Hematopoietic multipotent progenitor cell treated with erythropoietin and hydrocortisone succinate and interleukin-3 and kit ligand, for 15 days (in vitro differentiated cells): Measurements from ENCODE around the gene FREM2.

Experiments used
- DNase-seq: peaks from one replicate; pipeline ENCODE4 v3.0.0-alpha.2; 2015; ENCODE audit warnings: low spot score

FREM2 gene

DNA sequence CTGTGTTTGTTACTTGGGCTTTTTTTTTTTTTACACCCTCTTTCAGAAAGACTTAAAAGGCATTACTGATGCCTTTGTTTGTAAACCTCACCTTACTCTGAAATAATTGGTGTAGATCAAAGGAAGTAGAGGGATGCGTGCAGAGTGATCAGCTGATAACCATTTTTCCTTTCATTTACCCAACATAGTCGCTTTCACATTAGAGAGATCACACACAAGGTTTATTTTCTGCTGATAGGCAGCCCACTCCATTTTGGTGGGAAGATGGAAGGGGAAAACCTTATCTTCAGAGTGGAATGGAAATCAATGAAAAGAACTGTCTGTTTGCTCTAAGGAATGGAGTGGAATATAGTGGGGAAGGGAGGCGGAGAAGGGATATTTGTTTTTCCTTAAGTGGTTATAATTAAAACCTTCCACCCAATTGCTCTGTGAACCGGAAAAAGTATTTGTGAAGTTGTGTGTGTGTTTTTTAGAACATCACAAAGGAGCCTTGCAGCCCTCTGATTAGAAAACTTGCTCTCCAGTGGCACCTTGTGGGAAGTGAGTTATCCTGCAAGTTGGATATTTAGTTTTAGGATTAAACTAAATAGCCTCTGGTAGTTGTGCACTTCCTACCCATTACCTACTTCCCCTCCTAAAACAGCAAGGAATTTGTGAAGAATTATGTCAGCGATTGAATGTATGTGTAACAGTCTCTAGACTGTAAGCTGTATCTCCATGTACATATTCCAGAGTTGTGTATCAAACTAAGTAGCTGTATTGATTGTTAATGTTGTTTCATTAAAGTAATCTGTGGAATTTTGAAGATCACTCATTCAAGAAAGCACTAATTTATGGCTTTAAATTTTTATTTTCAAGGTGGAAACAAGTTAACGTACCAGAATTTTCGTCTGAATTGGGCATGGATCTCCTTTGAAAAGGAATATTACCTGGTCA lies 76.8 kb downstream of the FREM2 start:
- DNase-seq: no peak

DNA sequence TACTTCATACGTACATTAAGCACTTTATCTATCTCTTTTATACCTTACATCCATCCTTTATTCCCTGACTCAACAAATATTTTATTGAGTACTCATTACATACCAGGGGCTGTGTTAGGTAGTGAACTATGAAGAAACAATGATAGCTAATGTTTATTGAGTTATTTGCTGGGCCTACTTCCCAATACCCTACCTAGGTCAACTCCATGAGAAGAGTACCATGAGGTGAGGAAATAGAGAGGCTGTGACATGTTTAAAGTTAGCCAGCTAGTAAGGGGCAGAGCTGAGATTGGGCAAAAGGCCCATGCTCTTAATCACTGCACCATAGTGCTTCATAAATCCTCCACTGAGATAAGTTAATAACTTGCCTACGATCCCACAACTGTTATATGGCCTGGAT lies 79.9 kb downstream of the FREM2 start:
- DNase-seq: no peak

DNA sequence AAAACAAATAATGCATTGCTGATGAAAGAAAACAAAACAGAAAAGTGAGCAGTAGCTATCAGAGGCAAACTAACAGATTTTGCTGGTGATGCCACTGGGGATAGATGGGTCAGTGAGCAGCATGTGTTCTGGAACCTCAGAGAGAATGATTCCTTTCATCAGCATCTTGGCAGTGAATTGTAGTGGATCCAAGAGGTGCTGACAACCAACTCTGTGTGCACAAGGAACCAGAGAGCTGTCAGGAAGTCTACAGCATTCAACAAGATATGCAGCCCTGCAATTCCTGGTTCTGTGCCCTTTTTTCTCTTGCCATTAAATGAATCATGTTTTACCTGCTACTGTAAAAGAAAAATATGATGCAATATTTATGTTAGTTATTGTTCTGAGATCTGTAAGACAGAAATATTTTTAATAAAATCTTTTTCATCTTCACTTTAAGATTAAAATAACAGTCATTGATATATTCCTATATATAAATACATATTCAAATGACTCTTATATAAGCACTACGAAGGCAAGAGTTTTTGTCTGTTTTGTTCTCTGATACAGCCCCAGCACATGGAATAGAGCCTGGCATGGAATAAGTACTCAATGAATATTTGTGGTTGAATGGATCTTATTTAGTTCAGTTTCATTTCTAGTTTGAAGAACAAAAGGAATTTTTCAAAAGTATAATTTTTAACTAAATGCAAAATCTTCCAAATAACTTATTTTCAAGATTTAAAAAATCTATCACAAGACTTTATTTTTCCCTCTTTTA lies 80.8 kb downstream of the FREM2 start:
- DNase-seq: no peak

DNA sequence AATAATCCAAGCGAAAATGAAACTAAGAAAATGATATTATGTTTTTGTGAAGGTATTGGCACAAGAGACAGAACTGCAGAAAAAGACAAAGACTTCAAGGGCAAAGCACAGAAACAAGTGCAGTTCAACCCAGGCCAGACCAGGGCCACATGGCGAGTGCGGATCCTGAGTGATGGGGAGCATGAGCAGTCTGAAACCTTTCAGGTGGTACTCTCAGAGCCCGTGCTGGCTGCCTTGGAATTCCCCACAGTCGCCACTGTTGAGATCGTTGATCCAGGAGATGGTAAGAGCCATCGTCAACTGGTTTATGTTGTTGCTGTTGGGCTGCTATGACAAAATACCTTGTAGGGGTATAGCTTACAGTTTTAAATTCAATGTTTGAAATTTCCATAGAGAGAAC lies 82.6 kb downstream of the FREM2 start:
- DNase-seq: no peak

DNA sequence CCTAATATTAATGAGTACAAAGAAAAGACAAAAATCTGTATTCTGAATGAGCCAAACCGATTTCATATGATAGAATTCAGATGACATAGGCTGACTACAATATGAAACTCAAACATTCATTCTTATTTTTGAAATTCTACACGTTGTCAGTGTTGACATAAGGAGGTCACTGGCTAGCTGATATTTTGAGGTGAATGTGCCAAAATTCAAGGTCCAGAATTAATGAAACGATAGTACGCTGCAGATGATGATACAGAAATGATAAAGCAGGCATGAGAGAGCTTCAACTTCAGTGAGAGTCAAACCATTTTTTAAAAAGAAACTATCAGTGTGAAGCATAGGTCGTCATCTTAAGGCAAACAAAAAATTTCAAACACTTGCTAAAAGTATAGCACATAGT lies 88.2 kb downstream of the FREM2 start:
- no peak for DNase-seq

DNA sequence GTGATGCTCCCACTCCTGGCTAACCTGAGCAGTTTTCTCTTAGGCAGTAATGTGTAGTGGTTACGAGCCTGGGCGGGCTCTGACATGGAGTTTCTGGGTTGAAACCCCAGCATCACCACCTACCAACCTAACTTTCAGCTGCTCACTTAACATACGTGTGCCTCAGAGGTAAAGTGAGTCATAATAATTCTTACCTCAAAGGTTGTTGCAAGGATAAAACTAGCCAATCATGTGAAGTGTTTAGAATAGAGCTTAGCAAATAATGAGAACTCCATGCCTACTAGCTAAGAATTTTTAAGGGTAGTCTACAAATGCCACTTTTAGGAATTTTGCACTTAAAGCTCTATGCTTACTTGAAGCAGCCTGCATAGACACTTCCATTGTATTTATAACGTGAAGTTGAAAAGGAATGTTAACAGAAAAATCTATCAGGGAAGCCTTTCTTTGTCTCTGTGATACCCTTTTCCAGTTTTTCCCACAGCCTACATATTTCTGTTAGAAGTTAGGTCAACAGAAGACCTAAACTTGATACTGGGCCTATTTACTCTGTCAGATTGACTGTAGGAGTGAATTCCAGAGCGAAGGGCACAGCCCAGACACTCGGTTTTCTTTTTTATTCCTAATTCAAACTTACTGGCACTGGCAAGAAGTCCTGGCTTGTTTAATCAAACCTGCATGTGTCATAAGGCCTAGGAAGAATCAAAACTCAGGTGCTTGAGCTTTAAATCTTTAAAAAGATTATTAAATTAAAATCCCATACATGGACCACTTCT lies 90.7 kb downstream of the FREM2 start:
- DNase-seq: no peak

DNA sequence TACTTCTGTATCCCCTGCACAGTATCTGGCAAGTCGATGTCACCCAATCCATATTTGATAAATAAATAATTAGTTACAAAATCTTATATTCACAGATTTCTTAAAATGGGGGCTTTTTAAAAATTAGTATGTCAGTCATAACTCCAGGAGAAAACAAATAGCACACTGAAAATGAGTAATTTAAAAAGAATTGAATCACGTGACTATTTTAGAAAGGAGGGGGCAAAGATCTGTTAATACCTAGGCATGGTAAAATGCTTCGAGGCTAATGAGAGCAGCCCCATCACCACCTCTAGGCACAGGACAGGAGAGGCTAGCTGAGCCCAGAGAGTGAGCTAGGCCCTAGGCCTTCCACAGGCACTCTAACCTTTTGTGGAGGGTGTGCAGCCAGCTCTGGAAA lies 94.7 kb downstream of the FREM2 start:
- DNase-seq: no peak

DNA sequence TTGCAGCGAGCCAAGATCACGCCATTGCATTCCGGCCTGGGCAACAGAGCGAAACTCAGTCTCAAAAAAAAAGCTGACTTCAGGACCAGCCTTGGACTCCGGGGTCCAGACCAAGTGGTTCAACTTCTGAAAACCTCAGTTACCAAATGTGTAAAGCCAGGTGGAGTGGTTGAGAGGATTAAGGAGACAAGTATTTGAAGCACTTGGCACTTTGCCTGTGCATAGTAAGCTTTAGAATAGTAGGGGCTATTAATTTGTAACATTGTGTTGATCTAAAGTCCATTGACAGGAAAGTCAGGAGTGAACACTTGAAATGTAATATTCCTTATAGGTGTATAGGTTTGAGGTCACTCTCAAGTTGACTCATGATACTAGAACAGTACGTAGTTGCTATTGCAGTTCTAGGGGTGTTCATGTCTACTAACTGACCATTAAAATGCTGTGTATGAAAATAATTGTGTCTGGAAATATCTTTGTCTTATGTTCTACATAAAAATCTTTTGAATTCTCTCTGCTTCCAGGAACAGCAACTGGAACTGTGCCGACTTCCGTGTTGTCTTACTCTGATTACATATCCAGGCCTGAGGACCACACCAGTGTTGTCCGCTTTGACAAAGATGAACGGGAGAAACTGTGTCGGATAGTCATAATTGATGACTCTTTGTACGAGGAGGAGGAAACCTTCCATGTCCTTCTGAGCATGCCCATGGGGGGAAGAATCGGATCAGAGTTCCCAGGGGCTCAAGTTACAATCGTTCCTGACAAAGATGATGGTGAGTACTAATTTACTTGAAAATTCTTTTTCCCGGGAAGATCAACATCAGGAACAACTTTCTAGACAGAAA lies 97.4 kb downstream of the FREM2 start:
- no peak for DNase-seq

DNA sequence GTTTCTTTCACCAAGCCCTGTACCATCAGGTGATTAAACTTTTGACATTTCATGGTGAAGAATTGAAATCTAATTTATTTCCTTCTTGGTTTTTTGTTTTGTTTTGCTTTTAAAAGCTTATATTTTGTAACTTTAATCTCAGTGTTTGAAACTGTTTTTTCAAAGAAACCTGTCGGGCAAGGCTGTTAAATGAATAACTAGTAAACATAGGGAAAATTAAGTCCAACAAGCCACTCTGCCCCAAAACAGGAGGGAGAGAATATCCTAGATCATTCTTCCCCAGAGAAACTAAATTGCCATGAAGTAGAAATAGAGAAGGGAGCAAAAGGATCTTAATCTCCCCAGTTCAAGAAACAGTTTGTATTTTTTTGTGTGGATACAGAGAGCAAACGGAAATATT lies 98.2 kb downstream of the FREM2 start:
- DNase-seq: no peak

DNA sequence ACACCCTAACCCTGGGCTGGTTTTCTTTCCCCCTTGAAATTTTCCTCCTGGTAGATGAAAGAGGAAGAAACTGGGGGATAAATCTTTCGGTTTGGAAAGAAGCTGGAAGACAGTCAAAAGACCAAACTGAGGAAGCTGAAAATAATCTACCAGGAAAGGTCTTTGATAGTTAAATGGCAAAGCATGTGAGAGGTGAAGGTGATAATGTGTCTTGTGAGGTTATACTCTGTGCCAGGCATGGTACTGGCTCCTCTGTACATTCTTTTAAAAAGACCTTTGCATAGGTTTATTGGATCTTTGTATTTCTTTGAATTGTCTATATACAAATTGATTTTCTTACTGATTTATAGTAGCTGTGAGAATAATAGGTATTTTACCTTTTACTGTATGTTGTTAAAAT lies 98.6 kb downstream of the FREM2 start:
- DNase-seq: no peak

DNA sequence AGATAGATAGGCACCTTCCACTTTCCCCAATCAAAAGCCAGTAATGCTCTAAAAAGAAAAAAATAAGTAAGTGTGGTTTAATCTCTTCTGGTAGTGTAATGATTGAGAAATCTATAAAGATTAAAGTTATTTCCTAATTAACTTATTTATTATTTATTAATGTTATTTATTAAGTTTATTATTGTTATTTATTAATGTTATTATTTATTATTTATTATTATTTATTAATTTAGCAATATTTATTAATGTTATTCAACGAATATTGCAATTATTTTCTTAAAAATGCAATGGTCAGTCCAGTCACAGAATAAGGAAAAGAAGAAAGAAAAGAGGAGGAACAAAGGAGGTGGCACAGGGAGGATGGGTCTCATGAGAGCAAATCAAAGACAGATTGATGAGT lies 100.7 kb downstream of the FREM2 start:
- no peak for DNase-seq

DNA sequence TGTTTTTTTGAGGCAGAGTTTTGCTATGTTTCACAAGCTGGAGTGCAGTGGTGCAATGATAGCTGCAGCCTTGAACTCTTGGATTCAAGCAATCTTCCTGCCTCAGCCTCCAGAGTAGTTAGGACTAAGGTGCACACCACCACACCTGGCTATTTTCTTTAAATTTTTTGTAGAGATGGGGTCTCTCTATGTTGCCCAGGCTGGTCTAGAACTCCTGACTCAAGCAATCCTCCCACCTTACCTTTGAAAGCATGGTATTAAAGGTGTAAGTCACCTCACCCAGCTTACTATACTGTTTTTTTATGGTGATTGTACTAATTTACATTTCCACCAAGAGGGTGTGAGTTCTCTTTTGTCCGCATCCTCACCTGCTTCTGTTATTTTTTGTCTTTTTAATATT lies 110.0 kb downstream of the FREM2 start:
- no peak for DNase-seq

DNA sequence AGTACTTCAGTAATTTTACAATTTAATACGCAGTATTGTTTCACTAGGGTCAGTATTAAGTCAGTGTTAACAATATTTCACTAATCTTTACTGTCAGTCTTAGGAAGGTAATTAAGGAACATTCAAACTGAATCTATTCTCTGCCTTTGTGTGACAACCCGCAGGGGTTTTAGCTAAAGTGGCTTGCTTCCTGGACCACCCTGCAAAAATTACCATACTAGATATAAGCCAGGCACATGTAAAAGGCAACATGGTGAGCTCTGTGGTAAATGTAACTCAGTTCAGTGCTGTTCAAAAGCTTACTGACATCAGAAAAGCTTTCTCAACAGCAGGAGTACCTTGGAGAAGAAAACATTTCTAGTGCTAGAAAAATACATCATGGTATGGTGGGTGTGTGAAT lies 116.7 kb downstream of the FREM2 start:
- no peak for DNase-seq

DNA sequence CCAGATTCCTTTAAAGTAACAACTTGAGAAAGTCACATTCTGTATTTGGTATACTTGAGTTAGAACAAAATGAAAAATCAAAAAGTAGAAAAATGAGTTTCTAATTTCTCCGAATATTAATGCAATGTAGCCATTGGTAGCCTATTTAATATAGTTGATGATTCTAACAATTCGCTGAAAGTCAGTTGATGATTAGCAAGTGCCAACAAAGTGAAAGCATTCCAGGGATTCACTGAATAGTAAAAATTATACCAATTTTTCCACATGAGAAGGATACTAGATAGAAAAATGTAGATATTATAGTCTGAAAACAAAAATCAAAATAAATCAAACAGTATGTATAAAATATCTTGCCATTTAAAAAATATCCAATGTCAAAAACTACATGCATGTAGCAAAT lies 117.2 kb downstream of the FREM2 start:
- no peak for DNase-seq

DNA sequence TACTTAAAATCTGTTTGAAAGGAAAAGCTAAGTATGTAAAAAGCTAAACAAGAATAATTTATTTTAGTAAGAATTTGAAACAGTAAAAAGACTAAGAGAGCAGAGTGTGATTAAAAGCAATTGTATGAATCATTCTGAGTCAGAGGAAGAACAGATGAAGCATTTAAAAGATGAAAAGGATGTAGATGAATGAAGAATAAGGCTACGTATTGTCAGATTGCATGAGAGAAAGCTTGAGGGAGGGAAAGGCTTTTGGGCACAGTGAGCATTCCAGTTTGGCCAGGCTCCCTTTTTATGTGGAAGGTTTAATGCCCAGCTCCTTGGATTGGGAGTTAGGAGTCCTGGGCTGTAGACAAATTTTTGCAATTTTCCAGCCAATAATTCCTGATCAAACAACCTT lies 117.7 kb downstream of the FREM2 start:
- DNase-seq: no peak

DNA sequence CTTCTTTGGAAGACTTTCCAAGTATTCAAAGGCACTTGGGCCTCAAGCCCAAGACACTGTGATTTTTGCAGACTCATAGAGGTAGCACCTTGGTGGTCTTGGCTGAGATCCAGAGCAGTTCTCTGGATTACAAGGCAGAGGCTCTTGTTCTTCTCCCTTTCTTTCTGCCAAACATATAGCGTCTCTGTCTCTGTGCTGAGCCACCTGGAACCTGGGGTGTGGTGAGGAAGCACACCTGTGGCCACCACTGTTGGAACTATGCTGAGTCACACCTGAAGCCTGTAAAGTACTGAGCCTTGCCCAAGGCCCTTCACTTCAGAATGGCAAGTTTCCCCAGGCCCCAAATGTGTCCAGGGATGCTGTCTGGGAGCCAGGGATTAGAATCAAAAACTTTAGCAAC lies 127.5 kb downstream of the FREM2 start:
- DNase-seq: no peak

DNA sequence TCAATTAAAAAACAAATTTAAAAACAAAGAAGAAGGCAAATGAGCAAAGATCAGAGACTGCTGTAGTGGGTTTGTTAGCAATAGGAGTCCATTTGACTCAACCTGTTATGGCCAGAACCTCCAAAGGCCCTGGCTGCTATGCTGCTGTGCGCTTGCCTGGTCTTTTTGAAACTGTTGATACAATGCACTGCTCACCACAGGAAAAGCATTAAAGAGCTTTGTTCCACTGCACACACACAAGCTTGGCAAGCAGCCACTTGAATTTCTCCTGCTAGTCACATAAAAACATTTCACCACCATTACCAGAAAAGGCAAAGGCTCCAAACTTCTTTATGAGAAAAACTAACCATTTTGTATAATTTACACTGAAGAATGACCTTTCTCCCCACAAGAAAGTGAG lies 132.2 kb downstream of the FREM2 start:
- no peak for DNase-seq

DNA sequence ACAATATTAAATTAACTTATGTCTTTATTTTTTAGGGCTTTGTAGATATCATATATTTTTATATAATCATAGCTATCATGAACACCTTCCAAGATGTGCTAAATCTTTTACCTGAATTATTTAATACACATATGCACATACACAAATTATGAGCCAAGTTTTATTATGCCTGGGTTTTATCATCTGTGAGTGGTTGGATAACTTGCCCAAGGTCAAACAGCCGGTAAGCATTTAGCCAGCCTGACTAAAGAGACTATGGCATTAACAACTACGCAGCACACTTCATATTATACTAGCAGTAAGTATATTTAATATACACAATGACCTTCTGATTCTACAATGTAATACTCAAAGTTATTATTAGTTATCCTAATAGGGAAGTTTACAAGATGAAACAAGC lies 132.7 kb downstream of the FREM2 start:
- DNase-seq: no peak

DNA sequence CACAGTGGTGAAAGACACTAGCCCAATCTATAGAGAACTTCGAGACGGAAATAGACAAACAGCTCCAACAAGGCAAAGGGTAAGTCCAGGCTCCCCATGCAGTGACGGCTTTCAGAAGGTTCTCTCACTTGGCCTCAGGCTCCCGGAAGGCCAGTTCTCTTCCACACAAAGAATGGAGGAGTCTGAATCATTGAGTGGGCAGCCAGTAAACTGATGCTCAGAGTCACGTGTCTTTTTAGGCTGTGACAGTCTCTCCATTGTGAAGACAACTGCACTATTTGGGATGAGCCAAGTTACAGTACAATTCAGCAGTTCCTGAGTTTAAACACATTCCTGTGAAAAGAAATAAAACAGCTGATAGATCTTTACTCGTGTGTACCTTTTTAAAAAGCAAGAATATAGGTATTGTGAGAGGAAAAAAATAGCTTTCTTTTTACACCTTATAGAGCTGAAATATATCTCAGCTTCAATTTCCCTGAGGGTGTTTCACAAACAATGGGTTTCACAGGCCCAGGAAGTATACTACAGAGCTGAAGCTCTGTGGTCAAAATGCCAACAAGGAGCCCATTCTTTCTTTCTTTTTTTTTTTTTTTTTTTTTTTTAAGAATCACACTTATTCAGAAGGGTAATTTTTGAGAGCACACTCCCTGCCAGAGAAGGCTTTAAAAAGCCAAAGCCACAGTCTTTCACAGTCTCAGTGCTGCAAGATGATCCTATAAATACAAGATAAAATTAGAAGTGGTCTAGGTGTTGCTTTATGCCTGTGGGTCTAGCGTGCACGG lies 135.1 kb downstream of the FREM2 start:
- DNase-seq: no peak

DNA sequence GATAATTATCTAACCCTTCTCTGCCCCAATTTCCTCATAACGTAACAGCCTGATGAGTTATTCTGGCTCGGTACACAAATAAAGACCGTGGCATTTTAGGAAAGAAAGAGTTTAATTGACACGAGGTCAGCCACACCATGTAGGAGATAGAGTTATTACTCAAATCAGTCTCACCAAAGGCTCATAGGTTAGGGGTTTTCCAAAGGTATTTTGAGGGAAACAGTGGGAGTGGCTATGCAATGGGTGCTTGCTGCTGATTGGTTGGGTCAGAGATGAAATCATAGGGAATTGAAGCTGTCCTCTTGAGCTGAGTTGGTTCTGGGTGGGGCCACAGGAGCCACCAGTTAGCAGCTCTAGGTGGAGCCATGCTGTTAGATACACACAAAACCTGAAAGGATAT lies 137.5 kb downstream of the FREM2 start:
- no peak for DNase-seq
